H1 (cell line): ENCODE results near the gene CNOT9. TPM values are rescaled to one million over a fixed set of nuclear protein-coding genes. Genes with fewer than 3 reads are reported as not detected.

Experiments
- CTCF ChIA-PET: fragments of 300-600 bp; sonication (Branson Sonifier 250); formaldehyde crosslinking; loops from one replicate; lab custom pipeline; 2021; ENCODE audit not compliant: partially characterized antibody; lab: Charles Lee
- POLR2A ChIA-PET: fragments of 300-600 bp; sonication (Branson Sonifier 250); formaldehyde crosslinking; loops from one replicate; lab custom pipeline; 2021; ENCODE audit warnings: inconsistent platforms; ENCODE audit not compliant: partially characterized antibody; lab: Charles Lee
- DNase-seq, 2 experiments: peaks; one replicate each; pipeline versions ENCODE4 v3.0.0 to v3.0.0-alpha.2; 2010 to 2022; ENCODE audit warnings: low spot score in 2 of 2, low read depth in 1 of 2, mixed read lengths in 1 of 2
- FAIRE-seq: peaks from 2 replicates; lab custom pipeline; 2011; peaks lifted over from hg19 to GRCh38; lab: Jason Lieb, UNC
- H2AFZ ChIP-seq: 2 replicates; pipeline ENCODE4 v1.8.1; 2012; ENCODE audit warnings: low read length, inconsistent platforms
- H2AK5ac ChIP-seq: 2 replicates; pipeline ENCODE4 v1.6.1; 2013; ENCODE audit warnings: low read depth, low read length
- H2BK120ac ChIP-seq: replicated peaks from 2 replicates; pipeline ENCODE3; 2013; ENCODE audit warnings: low read depth, low read length, inconsistent platforms
- H2BK12ac ChIP-seq: 2 replicates; pipeline ENCODE4 v1.6.1; 2013; ENCODE audit warnings: low read depth, low read length
- H2BK15ac ChIP-seq: 2 replicates; pipeline ENCODE4 v1.6.1; 2013; ENCODE audit warnings: low read length
- H2BK20ac ChIP-seq: 2 replicates; pipeline ENCODE4 v1.6.1; 2013; ENCODE audit warnings: low read length
- H2BK5ac ChIP-seq: 2 replicates; pipeline ENCODE4 v1.6.1; 2013; ENCODE audit warnings: low read depth, low read length
- H3K14ac ChIP-seq: 2 replicates; pipeline ENCODE4 v1.6.1; 2013; ENCODE audit warnings: inconsistent platforms; ENCODE audit not compliant: insufficient read length
- H3K18ac ChIP-seq: 2 replicates; pipeline ENCODE4 v1.6.1; 2013; ENCODE audit warnings: low read length; ENCODE audit errors: extremely low read depth
- H3K23ac ChIP-seq: 2 replicates; pipeline ENCODE4 v1.6.1; 2013; ENCODE audit warnings: inconsistent platforms; ENCODE audit not compliant: insufficient read length
- H3K23me2 ChIP-seq: 2 replicates; pipeline ENCODE4 v1.6.1; 2013; ENCODE audit warnings: low read depth, low read length
- H3K27ac ChIP-seq: 2 replicates; pipeline ENCODE4 v1.6.1; 2011; ENCODE audit warnings: low read depth, low read length, inconsistent platforms
- H3K27me3 ChIP-seq, 4 experiments: replicated peaks in 1 of 4; 1 replicate in 1 of 4; 2 replicates in 3 of 4; pipeline versions ENCODE4 v1.6.1 to v1.8.1; 2011 to 2013; ENCODE audit warnings: low read length in 3 of 4, mild to moderate bottlenecking in 3 of 4, inconsistent platforms in 2 of 4, mixed read lengths in 2 of 4, moderate library complexity in 1 of 4; ENCODE audit not compliant: control insufficient read depth in 3 of 4, insufficient read depth in 3 of 4; ENCODE audit errors: extremely low read depth in 1 of 4
- H3K36me3 ChIP-seq, 4 experiments: 2 replicates each; pipeline versions ENCODE4 v1.6.1 to v1.8.1; 2011 to 2013; ENCODE audit warnings: mild to moderate bottlenecking in 4 of 4, low read length in 3 of 4, moderate library complexity in 2 of 4, control low read depth in 1 of 4, inconsistent platforms in 1 of 4; ENCODE audit not compliant: insufficient read depth in 4 of 4, control insufficient read depth in 2 of 4
- H3K4ac ChIP-seq: replicated peaks from 2 replicates; pipeline ENCODE3; 2013; ENCODE audit warnings: low read length, low read depth, mixed read lengths, inconsistent platforms; ENCODE audit not compliant: insufficient read length
- H3K4me1 ChIP-seq, 4 experiments: replicated peaks in 1 of 4; 1 replicate in 1 of 4; 2 replicates in 3 of 4; pipeline versions ENCODE4 v1.6.1 to v1.8.1; 2011 to 2013; ENCODE audit warnings: low read length in 3 of 4, inconsistent platforms in 2 of 4, mixed read lengths in 1 of 4; ENCODE audit not compliant: insufficient read depth in 4 of 4, control insufficient read depth in 3 of 4
- H3K4me2 ChIP-seq, 2 experiments: 2 replicates each; pipeline versions ENCODE4 v1.6.1 to v1.8.1; 2011 to 2013; ENCODE audit warnings: low read depth in 2 of 2, low read length in 2 of 2, control low read depth in 1 of 2, inconsistent platforms in 1 of 2, mild to moderate bottlenecking in 1 of 2; ENCODE audit not compliant: insufficient read depth in 1 of 2
- H3K4me3 ChIP-seq, 4 experiments: fragments of 200-600, 300-600 bp in 1 of 4; sonication (generic), shearing (Covaris generic), sonication (Bioruptor Twin) in 1 of 4; 2 replicates each; pipeline versions ENCODE4 v1.5.1 to v1.8.1; 2011 to 2016; ENCODE audit warnings: low read length in 4 of 4, low read depth in 3 of 4, control low read depth in 2 of 4, inconsistent platforms in 2 of 4, mild to moderate bottlenecking in 2 of 4, mixed read lengths in 1 of 4, moderate library complexity in 1 of 4; ENCODE audit not compliant: insufficient read depth in 2 of 4; ENCODE audit errors: extremely low read depth in 1 of 4
- H3K56ac ChIP-seq: replicated peaks from 2 replicates; pipeline ENCODE3; 2013; ENCODE audit warnings: low read depth, mild to moderate bottlenecking, mixed read lengths, low read length, inconsistent platforms; ENCODE audit not compliant: insufficient read length
- H3K79me1 ChIP-seq: 2 replicates; pipeline ENCODE4 v1.6.1; 2013; ENCODE audit warnings: low read depth, low read length, control low read depth
- H3K79me2 ChIP-seq, 2 experiments: 2 replicates each; pipeline versions ENCODE4 v1.6.1 to v1.8.1; 2012 to 2013; ENCODE audit warnings: low read length in 2 of 2, mild to moderate bottlenecking in 2 of 2, inconsistent platforms in 1 of 2; ENCODE audit not compliant: insufficient read depth in 2 of 2, control insufficient read depth in 1 of 2
- H3K9ac ChIP-seq, 4 experiments: replicated peaks in 1 of 4; 1 replicate in 1 of 4; 2 replicates in 3 of 4; pipeline versions ENCODE4 v1.6.1 to v1.8.1; 2011 to 2013; ENCODE audit warnings: low read depth in 3 of 4, low read length in 3 of 4, control low read depth in 2 of 4, mild to moderate bottlenecking in 2 of 4, moderate library complexity in 2 of 4, inconsistent platforms in 1 of 4; ENCODE audit errors: extremely low read depth in 1 of 4
- H3K9me3 ChIP-seq, 2 experiments: 2 replicates each; pipeline versions ENCODE4 v1.6.1 to v1.8.1; 2012 to 2013; ENCODE audit warnings: mild to moderate bottlenecking in 2 of 2, moderate library complexity in 2 of 2, control low read depth in 1 of 2, inconsistent platforms in 1 of 2, low read depth in 1 of 2, low read length in 1 of 2, mixed read lengths in 1 of 2; ENCODE audit not compliant: insufficient read depth in 2 of 2
- H4K20me1 ChIP-seq, 2 experiments: replicated peaks in 1 of 2; 2 replicates each; pipeline versions ENCODE3 to v1.8.1; 2011 to 2013; ENCODE audit warnings: inconsistent platforms in 2 of 2, low read length in 2 of 2, mild to moderate bottlenecking in 1 of 2; ENCODE audit not compliant: insufficient read depth in 2 of 2, control insufficient read depth in 1 of 2
- H4K5ac ChIP-seq: 2 replicates; pipeline ENCODE4 v1.6.1; 2013; ENCODE audit warnings: low read length, low read depth, mixed read lengths, inconsistent platforms; ENCODE audit not compliant: insufficient read length
- H4K8ac ChIP-seq: 2 replicates; pipeline ENCODE4 v1.8.0; 2013; ENCODE audit warnings: mild to moderate bottlenecking, moderate library complexity, low read length, inconsistent platforms; ENCODE audit not compliant: insufficient read depth; ENCODE audit errors: extremely low read depth
- H4K91ac ChIP-seq: replicated peaks from 2 replicates; pipeline ENCODE3; 2013; ENCODE audit warnings: low read length, mixed read lengths, inconsistent platforms; ENCODE audit not compliant: insufficient read length
- PHF8 ChIP-seq: fragments of 200-600 bp; sonication (generic); conservative IDR thresholded peaks from 2 replicates; pipeline ENCODE4 v1.7.1; 2012; ENCODE audit warnings: low read depth, mild to moderate bottlenecking, inconsistent platforms, low read length, moderate library complexity
- WGBS, 2 experiments: shearing (Covaris generic) in 1 of 2; methylation state at CpG; one replicate each; pipeline versions ENCODE4 v1.1.6 to v1.1.7; 2013 to 2015; ENCODE audit warnings: low lambda C conversion rate in 2 of 2, mixed read lengths in 2 of 2, inconsistent platforms in 1 of 2, low coverage in 1 of 2, missing lambda C conversion rate in 1 of 2; ENCODE audit not compliant: insufficient replicate concordance in 2 of 2, insufficient coverage in 1 of 2, insufficient read length in 1 of 2; ENCODE audit errors: extremely low coverage in 1 of 2, missing lambda C conversion rate in 1 of 2; 5-methylcytosine and 5-hydroxymethylcytosine counted together
- polyA plus RNA-seq, 7 experiments: library from polyadenylated mRNA; depleted of rRNA in 3 of 7; stranded (reverse) in 5 of 7; unstranded in 2 of 7; fragments of >200 nt in 5 of 7; fragments of 200-250 nt in 2 of 7; gene quantifications; 1 replicate in 5 of 7; 2 replicates in 1 of 7; 4 replicates in 1 of 7; pipeline versions ENCODE4 v1.2.1 to v1.2.3, GENCODE V29; 2011 to 2013; ENCODE audit warnings: missing spikeins in 2 of 7, mixed read lengths in 2 of 7
- total RNA-seq: library from RNA; stranded (reverse); fragmentation: NEBNext Ultra II Directional; extraction: Animal tissue kit (Norgen Biotek cat#: 25700); gene quantifications from 2 replicates; pipeline ENCODE4 v1.2.1, GENCODE V29; 2021

The CNOT9 gene
- total and polyA plus RNA-seq, 2 of the 8 experiments (the other 6 are each of a cell fraction or from before 2014, with no cell fraction given), result 79.3 to 81.2 TPM

DNA sequence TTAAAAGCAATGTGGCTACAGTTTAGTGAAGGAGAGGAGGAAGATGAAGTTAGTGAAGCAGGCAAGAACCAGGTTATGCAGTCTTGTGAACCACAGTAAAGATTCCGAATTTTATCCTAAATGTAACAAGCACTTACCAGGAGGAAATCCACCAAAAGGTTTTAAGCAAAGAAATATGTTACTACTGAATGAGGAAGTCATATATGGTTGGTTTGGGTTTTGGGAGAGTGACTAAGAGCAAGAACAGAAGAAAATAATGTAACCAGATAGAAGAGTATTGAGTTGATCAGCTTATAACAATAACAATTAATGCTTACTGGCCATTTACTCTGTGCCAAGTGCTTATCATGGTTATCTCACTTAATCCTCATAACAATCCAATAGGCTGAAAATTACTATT, 2.3 kb upstream of the CNOT9 start:
- H3K23me2 ChIP-seq, result peaks cover 12% of the 10 kb centered on the region
- H3K18ac ChIP-seq, result no peak overlapping the region
- no peak overlapping the region for H2AFZ ChIP-seq
- H3K4me3 ChIP-seq, result peak overlapping the region in 1 of 4 experiments; percentile 6; a peak in 1 of 8 replicates
- H4K91ac ChIP-seq, result no peak overlapping the region
- H3K56ac ChIP-seq, result no peak overlapping the region
- H3K9ac ChIP-seq, result no peak overlapping the region
- H4K20me1 ChIP-seq, result peaks cover 3 to 9% of the 10 kb centered on the region in 2 experiments
- no peak for FAIRE-seq
- WGBS, 2 experiments, result 94% methylated on average over 1 of the region's 1 CpG; no CpG with 5 or more reads in 1 of the 2 experiments
- H4K5ac ChIP-seq, result no peak overlapping the region
- peaks cover 4 to 28% (median 6%) of the 10 kb centered on the region in 4 experiments; a peak in 5 of 8 replicates for H3K36me3 ChIP-seq
- no peak overlapping the region for H3K14ac ChIP-seq
- H2BK12ac ChIP-seq, result no peak overlapping the region
- no peak overlapping the region for H2AK5ac ChIP-seq
- H3K4me2 ChIP-seq, result peak overlapping the region in 1 of 2 experiments; percentile 97; a peak in 1 of 4 replicates
- no peak for TF ChIP-seq PHF8
- H3K4ac ChIP-seq, result no peak overlapping the region
- no peak overlapping the region for H3K27ac ChIP-seq
- POLR2A ChIA-PET, result interaction anchor here (1.0 to 1.5 kb wide), 3 partner anchors 12 to 90 kb away, joined by 3 read pairs; no protein-coding TSS in a partner anchor
- no peak overlapping the region for H4K8ac ChIP-seq
- H2BK15ac ChIP-seq, result no peak overlapping the region
- H3K9me3 ChIP-seq, result no peaks in the 10 kb centered on the region
- H2BK120ac ChIP-seq, result no peak overlapping the region
- H3K79me2 ChIP-seq, result peaks cover 29 to 76% of the 10 kb centered on the region in 2 experiments
- peaks cover 8% of the 10 kb centered on the region for H3K79me1 ChIP-seq
- no peak overlapping the region for H2BK20ac ChIP-seq
- no peak for DNase-seq
- H3K27me3 ChIP-seq, result no peaks in the 10 kb centered on the region
- H3K4me1 ChIP-seq, result peaks cover 0 to 13% (median 4%) of the 10 kb centered on the region in 4 experiments; a peak in 6 of 7 replicates
- H2BK5ac ChIP-seq, result no peak overlapping the region
- CTCF ChIA-PET, result no interaction called here
- H3K23ac ChIP-seq, result no peak overlapping the region
